RWPE1 (cell line): Measurements from ENCODE around the gene NCOA6.

ENCODE experiments used
- CTCF ChIA-PET: fragments of 350-600 bp; sonication (Branson Sonifier 250); formaldehyde crosslinking; extraction: SDS; loops from one replicate; lab custom pipeline; 2021; lab: Yijun Ruan, JAX
- POLR2A ChIA-PET: fragments of 400-600 bp; formaldehyde crosslinking; extraction: SDS; loops from one replicate; lab custom pipeline; 2020; ENCODE audit warnings: antibody characterized with exemption; ENCODE audit not compliant: low non-redundant PET; lab: Yijun Ruan, JAX
- DNase-seq: peaks from one replicate; pipeline ENCODE4 v3.0.0; 2012; ENCODE audit warnings: low spot score
- H3K27ac ChIP-seq: fragments of 450-650 bp; 2 replicates; pipeline ENCODE4 v1.5.1; 2017
- CTCF ChIP-seq: fragments of 450-650 bp; conservative IDR thresholded peaks from 2 replicates; pipeline ENCODE4 v1.5.1; 2017; ENCODE audit warnings: low read depth, mild to moderate bottlenecking

The NCOA6 gene

DNA sequence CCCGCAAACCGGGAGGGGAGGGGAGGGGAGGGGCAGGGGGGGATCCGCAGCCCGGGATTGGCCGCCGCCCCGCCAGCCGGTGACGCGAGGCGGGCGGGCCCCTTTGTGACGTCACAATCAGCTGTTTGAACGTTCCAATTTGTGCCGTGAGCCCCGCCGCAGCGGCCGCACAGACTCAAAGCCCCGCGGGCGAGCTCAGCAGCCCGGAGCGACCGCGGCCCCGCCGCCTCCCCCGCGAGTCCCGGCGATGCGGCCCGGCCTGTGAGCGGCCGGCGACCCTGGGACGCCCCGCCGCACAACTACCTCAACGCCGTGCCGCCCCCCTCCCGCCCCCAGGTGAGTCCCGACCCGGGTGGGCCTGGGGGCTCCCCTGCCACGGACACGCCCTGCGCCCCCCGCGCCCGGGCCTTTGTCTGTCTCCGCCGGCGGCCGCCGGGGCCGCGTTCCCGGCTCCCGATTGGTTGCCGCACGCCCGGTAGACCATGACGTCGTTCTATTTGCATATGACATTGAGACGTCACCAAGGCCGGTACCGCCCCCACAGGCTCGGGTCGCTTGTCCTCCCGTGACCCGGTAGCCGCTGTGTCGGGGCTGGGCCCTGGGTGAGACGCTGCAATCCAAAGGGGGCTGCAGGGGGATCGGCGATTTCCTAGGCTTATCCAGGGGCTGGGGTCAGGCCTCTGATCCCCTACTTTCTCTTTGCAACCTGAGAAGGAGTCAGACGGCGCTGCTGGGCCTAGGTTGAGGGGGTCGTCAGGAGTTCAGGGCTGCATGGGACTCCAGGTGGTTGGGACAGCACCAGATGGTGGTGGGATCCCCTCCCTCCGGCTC, 121.1 kb downstream of the NCOA6 start, which contains the start of gene TP53INP2:
Gene TP53INP2, plus strand, starts transcription at position 168 of the 831 bp plus-strand sequence. CDS start 4,396 bp downstream, outside the sequence.
- ChIA-PET CTCF (interaction anchor here (0.6 to 2.1 kb wide), 8 partner anchors 24 to 449 kb away, joined by 3 to 24 read pairs (median 8); no protein-coding TSS in a partner anchor), POLR2A (interaction anchor here (0.5 kb wide), 1 partner anchor 767 kb away, joined by 7 read pairs; no protein-coding TSS in a partner anchor)
- DNase-seq = peak; percentile 94
- peak within 1 kb of the TSS; percentile 89 for H3K27ac ChIP-seq
- TF ChIP-seq CTCF = no peak

- no peak for DNase-seq
- H3K27ac ChIP-seq = peak overlapping the region; percentile 89
- CTCF ChIA-PET = interaction anchor here (0.6 to 2.2 kb wide), 5 partner anchors 23 to 586 kb away, joined by 3 to 8 read pairs (median 3); no protein-coding TSS in a partner anchor
- POLR2A ChIA-PET = no interaction called here
- TF ChIP-seq CTCF = no peak
These were observed 121.9 kb downstream of the NCOA6 start for GRCh38 chr20:34703424-34704176.

DNA sequence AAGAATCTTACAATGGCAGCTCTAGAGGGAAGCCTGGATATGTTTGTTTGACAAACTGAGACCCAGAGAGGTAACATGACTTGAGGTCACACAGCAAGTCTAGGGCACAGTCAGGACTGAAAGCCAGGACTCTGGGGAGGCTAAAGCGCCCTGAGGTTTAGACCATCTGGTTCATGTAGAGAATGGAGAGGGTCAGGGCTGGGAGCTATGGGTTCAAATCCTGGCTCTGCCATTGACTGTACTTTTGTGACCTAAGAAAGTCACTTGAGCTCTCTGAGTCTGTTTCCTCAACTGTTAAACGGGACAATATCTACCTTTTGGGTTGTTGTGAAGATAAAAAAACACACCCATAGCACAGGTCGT, 122.4 kb downstream of the NCOA6 start:
- no peak overlapping the region for H3K27ac ChIP-seq
- no peak for DNase-seq
- no peak for TF ChIP-seq CTCF
- POLR2A ChIA-PET = no interaction called here
- CTCF ChIA-PET = interaction anchor here (0.6 to 2.2 kb wide), 3 partner anchors 143 to 586 kb away, joined by 3 to 8 read pairs (median 5); no protein-coding TSS in a partner anchor

DNA sequence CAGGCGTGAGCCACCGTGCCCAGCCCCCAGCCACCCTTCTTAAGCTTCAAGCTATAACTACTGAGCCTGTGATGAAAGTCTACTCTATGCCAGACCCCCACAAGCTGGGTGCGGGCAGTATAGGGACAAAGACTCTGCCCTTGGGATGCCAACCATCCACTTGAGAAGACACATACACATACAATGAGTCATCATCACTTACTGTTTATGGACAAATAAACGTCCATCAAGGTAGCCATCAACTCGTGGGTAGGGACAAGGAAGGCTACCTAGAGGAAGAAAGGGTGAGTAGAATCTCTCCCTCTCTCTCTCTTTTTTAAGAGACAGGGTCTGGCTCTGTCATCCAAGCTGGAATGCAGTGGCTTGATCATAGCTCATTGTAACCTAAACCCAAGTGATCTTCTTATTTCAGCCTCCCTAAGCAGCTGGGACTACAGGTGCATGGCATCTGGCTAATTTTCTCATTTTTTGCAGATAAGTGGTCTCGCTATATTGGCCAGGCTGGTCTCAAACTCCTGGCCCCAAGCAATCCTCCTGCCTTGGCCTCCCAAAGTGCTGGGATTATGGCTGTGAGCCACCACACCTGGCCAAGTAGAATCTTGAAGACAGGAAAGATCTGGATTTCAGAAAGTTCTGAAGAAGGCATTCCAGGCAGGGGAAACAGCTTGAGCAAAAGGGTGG, 123.9 kb downstream of the NCOA6 start:
- no peak for TF ChIP-seq CTCF
- DNase-seq = no peak
- no peak overlapping the region for H3K27ac ChIP-seq
- ChIA-PET POLR2A (no interaction called here), CTCF (interaction anchor here (0.6 to 2.2 kb wide), 2 partner anchors 389 to 561 kb away, joined by 3 to 8 read pairs; no protein-coding TSS in a partner anchor)

GRCh38 chr20:34693414-34693813, 132.0 kb downstream of the NCOA6 start:
- POLR2A ChIA-PET = no interaction called here
- TF ChIP-seq CTCF = no peak
- H3K27ac ChIP-seq = no peak overlapping the region
- no peak for DNase-seq
- CTCF ChIA-PET = interaction anchor here (0.6 to 0.7 kb wide), 2 partner anchors 155 to 434 kb away, joined by 3 read pairs; no protein-coding TSS in a partner anchor
